ENCODE data around the gene NBEA.

Gene NBEA

GRCh38 chr13:35694031-35694430, 752.0 kb downstream of the NBEA start:
- H3K9ac ChIP-seq (ENCODE audit: low read length in 5 of 5) = no peak overlapping the region
- H3K27me3 ChIP-seq (ENCODE audit: control insufficient read depth in 5 of 5, insufficient read depth in 4 of 5, low read length in 5 of 5) = peaks cover 0 to 5% (median 3%) of the 10 kb centered on the region in 5 donors
- no peaks in the 10 kb centered on the region for H3K36me3 ChIP-seq (ENCODE audit: control insufficient read depth in 5 of 5, insufficient read depth in 5 of 5, low read length in 5 of 5)
- H3K4me3 ChIP-seq (ENCODE audit: low read depth in 1 of 5, low read length in 5 of 5) = no peak overlapping the region
- peaks cover 0 to 3% (median 0%) of the 10 kb centered on the region in 5 donors for H3K4me1 ChIP-seq (ENCODE audit: control insufficient read depth in 5 of 5, insufficient read depth in 5 of 5, low read length in 5 of 5)
- H3K9me3 ChIP-seq (ENCODE audit: control insufficient read depth in 5 of 5, low read length in 5 of 5) = no peaks in the 10 kb centered on the region
- no peak overlapping the region for H3K27ac ChIP-seq (ENCODE audit: low read depth, low read length)

DNA sequence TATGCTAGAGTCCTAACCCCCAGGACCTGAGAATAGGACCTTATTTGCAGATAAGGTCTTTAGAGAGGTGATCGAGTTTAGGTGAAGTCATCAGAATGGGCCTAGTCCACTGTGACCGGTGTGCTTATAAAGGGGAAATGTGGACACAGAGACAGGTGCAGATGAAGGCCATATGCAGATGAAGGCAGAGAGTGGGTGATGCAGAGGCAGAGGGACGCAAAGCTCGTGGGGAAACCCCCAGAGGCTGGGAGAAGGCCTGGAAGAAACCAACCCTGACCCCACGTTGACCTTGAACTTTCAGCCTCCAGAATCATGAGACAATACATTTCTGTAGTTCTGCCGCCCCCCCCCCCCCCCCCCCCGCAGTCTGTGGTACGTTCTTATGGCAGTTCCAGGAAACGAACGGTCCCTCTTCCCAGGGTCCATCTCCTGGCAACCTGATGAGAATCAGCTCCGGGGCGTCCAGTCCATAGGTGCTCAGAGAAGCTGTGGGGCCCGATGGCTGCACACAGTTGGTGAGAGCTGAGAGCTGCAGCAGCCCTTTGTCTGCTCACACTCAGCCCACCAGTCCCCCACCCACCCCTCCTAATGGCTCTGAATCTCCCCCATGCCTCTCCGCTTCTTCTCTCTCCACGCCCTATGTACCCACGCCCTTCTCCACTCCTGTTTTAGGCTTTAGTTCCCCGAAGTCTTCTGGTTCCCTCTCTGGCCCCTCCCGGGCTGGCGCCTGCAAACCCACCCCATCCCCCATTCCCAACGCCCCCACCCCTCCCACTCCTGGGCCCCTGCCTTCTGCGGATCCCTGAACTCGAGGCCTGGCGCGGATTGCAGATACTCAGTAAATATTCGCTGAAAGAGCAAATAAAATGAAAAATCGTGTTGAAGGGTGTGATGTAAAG, 752.7 kb downstream of the NBEA start:
- Histone ChIP-seq H3K36me3 (ENCODE audit: control insufficient read depth in 5 of 5, insufficient read depth in 5 of 5, low read length in 5 of 5) (no peaks in the 10 kb centered on the region), H3K27me3 (ENCODE audit: control insufficient read depth in 5 of 5, insufficient read depth in 4 of 5, low read length in 5 of 5) (peaks cover 0 to 5% (median 3%) of the 10 kb centered on the region in 5 donors), H3K4me3 (ENCODE audit: low read depth in 1 of 5, low read length in 5 of 5) (no peak overlapping the region), H3K9ac (ENCODE audit: low read length in 5 of 5) (no peak overlapping the region), H3K9me3 (ENCODE audit: control insufficient read depth in 5 of 5, low read length in 5 of 5) (no peaks in the 10 kb centered on the region), H3K27ac (ENCODE audit: low read depth, low read length) (no peak overlapping the region), H3K4me1 (ENCODE audit: control insufficient read depth in 5 of 5, insufficient read depth in 5 of 5, low read length in 5 of 5) (peaks cover 0 to 8% (median 3%) of the 10 kb centered on the region in 5 donors)

DNA sequence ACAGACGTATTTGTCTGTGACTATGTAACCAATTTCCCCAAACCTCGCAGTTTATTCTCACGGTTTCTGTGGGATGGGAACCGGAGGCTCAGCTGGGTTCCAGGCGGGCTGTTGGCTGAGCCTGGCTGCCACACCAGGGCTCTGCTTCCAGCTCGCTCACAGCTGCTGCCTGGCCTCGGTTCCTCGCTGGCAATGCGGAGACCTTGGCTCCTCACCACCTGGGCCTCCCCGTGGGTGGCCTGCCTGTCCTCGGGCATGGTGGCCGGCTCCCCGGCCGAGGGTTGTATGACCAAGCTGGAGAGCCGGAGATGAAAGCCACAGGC, 753.3 kb downstream of the NBEA start:
- no peak overlapping the region for H3K9ac ChIP-seq (ENCODE audit: low read length in 5 of 5)
- H3K4me1 ChIP-seq (ENCODE audit: control insufficient read depth in 5 of 5, insufficient read depth in 5 of 5, low read length in 5 of 5) = peaks cover 0 to 12% (median 3%) of the 10 kb centered on the region in 5 donors
- no peak overlapping the region for H3K27ac ChIP-seq (ENCODE audit: low read depth, low read length)
- H3K27me3 ChIP-seq (ENCODE audit: control insufficient read depth in 5 of 5, insufficient read depth in 4 of 5, low read length in 5 of 5) = peaks cover 0 to 8% (median 3%) of the 10 kb centered on the region in 5 donors
- no peaks in the 10 kb centered on the region for H3K9me3 ChIP-seq (ENCODE audit: control insufficient read depth in 5 of 5, low read length in 5 of 5)
- H3K4me3 ChIP-seq (ENCODE audit: low read depth in 1 of 5, low read length in 5 of 5) = no peak overlapping the region
- no peaks in the 10 kb centered on the region for H3K36me3 ChIP-seq (ENCODE audit: control insufficient read depth in 5 of 5, insufficient read depth in 5 of 5, low read length in 5 of 5)

DNA sequence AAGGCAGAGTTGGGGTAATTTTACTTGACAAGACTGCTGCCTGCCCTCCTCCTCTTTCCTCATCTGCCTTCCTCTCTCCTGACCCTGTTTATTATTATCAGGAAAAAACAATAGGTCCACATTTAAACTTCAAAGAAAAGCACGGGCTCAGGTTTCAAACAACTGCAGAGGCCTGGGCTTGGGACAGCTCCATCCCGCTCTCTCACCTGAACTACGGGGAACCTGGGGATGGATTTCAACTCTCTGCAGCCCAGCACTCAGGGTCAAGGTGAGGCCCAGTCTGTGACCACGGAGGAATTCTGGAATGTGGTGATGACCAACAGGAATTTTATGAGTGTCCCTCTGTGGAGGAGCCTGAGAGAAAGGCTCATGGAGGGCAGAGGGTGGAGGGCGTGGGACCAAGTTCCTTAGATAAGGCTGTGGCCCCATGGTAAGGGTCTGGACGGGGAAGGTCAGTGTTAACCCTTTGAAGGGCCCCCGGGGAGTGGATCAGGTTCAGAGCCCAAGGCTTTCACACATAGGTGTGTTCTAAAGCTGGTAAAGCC, 755.2 kb downstream of the NBEA start:
- peaks cover 0 to 12% (median 2%) of the 10 kb centered on the region in 5 donors for H3K4me1 ChIP-seq (ENCODE audit: control insufficient read depth in 5 of 5, insufficient read depth in 5 of 5, low read length in 5 of 5)
- H3K4me3 ChIP-seq (ENCODE audit: low read depth in 1 of 5, low read length in 5 of 5) = no peak overlapping the region
- no peaks in the 10 kb centered on the region for H3K36me3 ChIP-seq (ENCODE audit: control insufficient read depth in 5 of 5, insufficient read depth in 5 of 5, low read length in 5 of 5)
- no peak overlapping the region for H3K9ac ChIP-seq (ENCODE audit: low read length in 5 of 5)
- H3K9me3 ChIP-seq (ENCODE audit: control insufficient read depth in 5 of 5, low read length in 5 of 5) = no peaks in the 10 kb centered on the region
- no peak overlapping the region for H3K27ac ChIP-seq (ENCODE audit: low read depth, low read length)
- peaks cover 0 to 8% (median 6%) of the 10 kb centered on the region in 5 donors for H3K27me3 ChIP-seq (ENCODE audit: control insufficient read depth in 5 of 5, insufficient read depth in 4 of 5, low read length in 5 of 5)

DNA sequence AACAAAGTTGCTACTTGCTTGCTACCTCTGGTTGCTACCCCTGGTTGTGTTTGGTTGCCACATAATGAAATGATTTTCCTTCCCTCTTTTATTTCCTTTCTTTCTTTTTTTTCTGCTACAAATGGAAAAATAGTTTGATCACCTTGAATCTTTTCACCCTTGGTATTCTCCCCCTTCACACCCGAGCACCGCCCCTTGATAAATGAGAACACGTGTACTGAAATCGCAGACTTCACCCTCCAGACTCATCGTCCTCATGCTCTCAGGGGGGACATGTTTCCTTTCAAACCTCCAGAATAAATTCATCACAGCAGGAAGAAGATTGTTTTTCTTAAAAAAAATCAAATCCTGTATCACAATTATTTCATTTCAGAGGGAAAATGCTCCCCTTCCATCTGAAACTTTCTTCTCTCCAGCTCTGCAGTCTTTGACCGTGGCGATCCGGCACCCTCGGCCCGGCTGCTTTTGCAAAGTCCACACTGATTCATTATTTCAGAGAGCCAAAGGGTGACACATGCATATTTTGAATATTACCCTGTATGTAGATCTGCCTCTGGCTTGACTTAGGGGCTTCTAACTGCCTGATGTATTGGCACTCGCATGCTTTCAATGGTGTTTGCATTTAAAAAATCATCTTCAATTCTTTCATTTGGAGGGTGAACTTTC, 757.0 kb downstream of the NBEA start:
- no peak overlapping the region for H3K9ac ChIP-seq (ENCODE audit: low read length in 5 of 5)
- H3K36me3 ChIP-seq (ENCODE audit: control insufficient read depth in 5 of 5, insufficient read depth in 5 of 5, low read length in 5 of 5) = no peaks in the 10 kb centered on the region
- no peak overlapping the region for H3K27ac ChIP-seq (ENCODE audit: low read depth, low read length)
- H3K4me3 ChIP-seq (ENCODE audit: low read depth in 1 of 5, low read length in 5 of 5) = peak overlapping the region in 2 of 5 donors; percentile 6 to 20
- H3K27me3 ChIP-seq (ENCODE audit: control insufficient read depth in 5 of 5, insufficient read depth in 4 of 5, low read length in 5 of 5) = peaks cover 0 to 8% (median 6%) of the 10 kb centered on the region in 5 donors
- no peaks in the 10 kb centered on the region for H3K9me3 ChIP-seq (ENCODE audit: control insufficient read depth in 5 of 5, low read length in 5 of 5)
- H3K4me1 ChIP-seq (ENCODE audit: control insufficient read depth in 5 of 5, insufficient read depth in 5 of 5, low read length in 5 of 5) = peaks cover 0 to 12% (median 2%) of the 10 kb centered on the region in 5 donors

DNA sequence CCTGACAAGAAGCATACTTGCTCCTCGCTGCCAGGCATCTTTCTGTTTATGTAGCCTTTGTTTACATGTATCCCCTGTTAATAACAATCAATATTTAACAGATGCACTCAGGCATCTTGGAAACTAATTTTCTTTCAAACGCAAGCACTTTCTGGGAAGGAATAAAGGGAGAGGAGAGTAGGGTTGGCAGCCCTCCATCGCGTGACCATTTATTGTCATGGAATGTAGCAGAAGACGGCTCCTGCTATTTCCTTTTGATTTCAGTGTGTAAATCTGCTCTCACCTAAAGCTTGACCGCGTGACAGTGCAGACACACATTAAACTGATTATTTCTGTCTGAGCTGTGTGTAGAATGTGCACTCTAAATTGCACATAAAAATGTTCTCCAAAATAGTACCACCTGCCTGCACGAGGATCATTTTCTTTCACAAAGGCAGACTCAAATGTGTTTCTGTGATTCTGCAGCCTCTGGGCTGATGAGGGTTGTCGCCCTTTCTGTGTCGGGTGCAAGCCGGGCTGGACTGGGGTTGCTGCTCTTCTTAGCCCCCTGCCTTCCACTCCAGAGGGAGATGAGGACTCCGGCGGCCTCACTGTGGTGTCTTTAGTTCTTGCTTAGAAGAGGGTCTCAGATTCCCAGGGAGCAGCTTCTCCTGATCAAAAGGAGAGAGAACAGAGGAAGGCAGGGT, 757.9 kb downstream of the NBEA start:
- Histone ChIP-seq H3K36me3 (ENCODE audit: control insufficient read depth in 5 of 5, insufficient read depth in 5 of 5, low read length in 5 of 5) (no peaks in the 10 kb centered on the region), H3K27me3 (ENCODE audit: control insufficient read depth in 5 of 5, insufficient read depth in 4 of 5, low read length in 5 of 5) (peaks cover 0 to 8% (median 6%) of the 10 kb centered on the region in 5 donors), H3K9me3 (ENCODE audit: control insufficient read depth in 5 of 5, low read length in 5 of 5) (no peaks in the 10 kb centered on the region), H3K9ac (ENCODE audit: low read length in 5 of 5) (no peak overlapping the region), H3K4me3 (ENCODE audit: low read depth in 1 of 5, low read length in 5 of 5) (peak overlapping the region in 3 of 5 donors; percentile 6 to 25 (median 12)), H3K4me1 (ENCODE audit: control insufficient read depth in 5 of 5, insufficient read depth in 5 of 5, low read length in 5 of 5) (peaks cover 0 to 12% (median 2%) of the 10 kb centered on the region in 5 donors), H3K27ac (ENCODE audit: low read depth, low read length) (no peak overlapping the region)

- Histone ChIP-seq H3K27me3 (ENCODE audit: control insufficient read depth in 5 of 5, insufficient read depth in 4 of 5, low read length in 5 of 5) (peaks cover 0 to 8% (median 6%) of the 10 kb centered on the region in 5 donors), H3K4me3 (ENCODE audit: low read depth in 1 of 5, low read length in 5 of 5) (no peak overlapping the region), H3K27ac (ENCODE audit: low read depth, low read length) (no peak overlapping the region), H3K9me3 (ENCODE audit: control insufficient read depth in 5 of 5, low read length in 5 of 5) (no peaks in the 10 kb centered on the region), H3K4me1 (ENCODE audit: control insufficient read depth in 5 of 5, insufficient read depth in 5 of 5, low read length in 5 of 5) (peaks cover 0 to 12% (median 2%) of the 10 kb centered on the region in 5 donors), H3K9ac (ENCODE audit: low read length in 5 of 5) (no peak overlapping the region), H3K36me3 (ENCODE audit: control insufficient read depth in 5 of 5, insufficient read depth in 5 of 5, low read length in 5 of 5) (no peaks in the 10 kb centered on the region)
Observed at GRCh38 chr13:35700671-35701070, 758.6 kb downstream of the NBEA start.

DNA sequence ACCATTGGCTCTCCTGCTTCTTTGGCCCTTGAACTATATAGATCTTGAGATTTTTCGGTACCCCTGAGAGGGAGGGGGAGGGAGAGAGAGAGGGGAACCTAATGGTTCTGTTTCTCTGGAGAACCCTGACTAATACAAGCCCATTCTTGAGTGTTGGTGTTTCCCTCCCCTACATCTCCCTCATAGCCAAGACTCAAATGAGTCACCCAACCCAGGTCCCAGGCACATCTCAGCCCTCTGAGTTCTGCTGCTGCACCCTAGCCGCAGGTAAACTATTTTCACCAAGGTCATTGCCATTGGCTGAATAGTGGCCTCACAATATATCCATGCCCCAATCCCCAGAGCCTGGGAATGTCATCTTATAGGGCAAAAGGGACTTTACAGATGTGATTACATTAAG, 760.2 kb downstream of the NBEA start:
- Histone ChIP-seq H3K27me3 (ENCODE audit: control insufficient read depth in 5 of 5, insufficient read depth in 4 of 5, low read length in 5 of 5) (peaks cover 0 to 8% (median 3%) of the 10 kb centered on the region in 5 donors), H3K36me3 (ENCODE audit: control insufficient read depth in 5 of 5, insufficient read depth in 5 of 5, low read length in 5 of 5) (no peaks in the 10 kb centered on the region), H3K27ac (ENCODE audit: low read depth, low read length) (no peak overlapping the region), H3K4me1 (ENCODE audit: control insufficient read depth in 5 of 5, insufficient read depth in 5 of 5, low read length in 5 of 5) (peaks cover 0 to 12% (median 2%) of the 10 kb centered on the region in 5 donors), H3K9me3 (ENCODE audit: control insufficient read depth in 5 of 5, low read length in 5 of 5) (no peaks in the 10 kb centered on the region), H3K4me3 (ENCODE audit: low read depth in 1 of 5, low read length in 5 of 5) (no peak overlapping the region), H3K9ac (ENCODE audit: low read length in 5 of 5) (no peak overlapping the region)

DNA sequence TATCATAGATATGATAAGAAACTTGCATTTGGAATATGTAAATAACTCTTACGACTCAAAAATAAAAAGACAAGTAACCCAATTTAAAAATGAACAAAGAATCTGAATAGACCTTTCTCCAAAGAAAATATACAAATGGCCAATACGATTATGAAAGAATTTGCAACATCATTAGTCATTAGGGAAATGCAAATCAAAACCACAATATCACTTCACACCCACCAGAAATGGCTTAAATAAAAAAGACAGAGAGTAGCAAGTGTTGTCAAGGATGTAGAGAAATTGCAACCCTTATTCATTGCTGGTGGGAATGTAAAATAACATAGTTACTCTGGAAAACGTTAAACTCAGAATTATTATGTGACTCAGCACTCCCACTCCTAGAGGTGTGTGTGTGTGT, 761.0 kb downstream of the NBEA start:
- H3K27ac ChIP-seq (ENCODE audit: low read depth, low read length) = no peak overlapping the region
- no peaks in the 10 kb centered on the region for H3K36me3 ChIP-seq (ENCODE audit: control insufficient read depth in 5 of 5, insufficient read depth in 5 of 5, low read length in 5 of 5)
- no peak overlapping the region for H3K9ac ChIP-seq (ENCODE audit: low read length in 5 of 5)
- H3K4me3 ChIP-seq (ENCODE audit: low read depth in 1 of 5, low read length in 5 of 5) = no peak overlapping the region
- H3K4me1 ChIP-seq (ENCODE audit: control insufficient read depth in 5 of 5, insufficient read depth in 5 of 5, low read length in 5 of 5) = peaks cover 0 to 12% (median 2%) of the 10 kb centered on the region in 5 donors
- H3K27me3 ChIP-seq (ENCODE audit: control insufficient read depth in 5 of 5, insufficient read depth in 4 of 5, low read length in 5 of 5) = peaks cover 0 to 5% (median 3%) of the 10 kb centered on the region in 5 donors
- H3K9me3 ChIP-seq (ENCODE audit: control insufficient read depth in 5 of 5, low read length in 5 of 5) = no peaks in the 10 kb centered on the region

All from subcutaneous abdominal adipose tissue (tissue), 5 donors.